GM23248 (cell line): ENCODE results near the gene SEMA4A. TPM values are rescaled to one million over a fixed set of nuclear protein-coding genes. Genes with fewer than 3 reads are reported as not detected.
"Not testable (repeated sequence)": the region's sequence is repeated elsewhere in the genome, so short reads cannot be mapped to it uniquely, and the experiment has no call there.

Source experiments
- DNase-seq: peaks from one replicate; pipeline ENCODE4 v3.0.0-alpha.2; 2015
- H2AFZ ChIP-seq: fragments of 200-600 bp; sonication (generic); 2 replicates; pipeline ENCODE4 v1.6.1; 2016; ENCODE audit warnings: antibody characterized with exemption
- H3F3A ChIP-seq: fragments of 200-600 bp; sonication (generic); 2 replicates; pipeline ENCODE4 v1.6.1; 2016; ENCODE audit warnings: mild to moderate bottlenecking, antibody characterized with exemption, mixed run types; ENCODE audit not compliant: insufficient read depth
- H3K27ac ChIP-seq: fragments of 200-600 bp; sonication (generic); 2 replicates; pipeline ENCODE4 v1.5.1; 2016; ENCODE audit warnings: mild to moderate bottlenecking
- H3K27me3 ChIP-seq: fragments of 200-600 bp; sonication (generic); replicated peaks from 2 replicates; pipeline ENCODE4 v1.6.1; 2016; ENCODE audit warnings: mild to moderate bottlenecking; ENCODE audit not compliant: insufficient read depth
- H3K36me3 ChIP-seq: fragments of 200-600 bp; sonication (generic); 2 replicates; pipeline ENCODE4 v1.6.1; 2016; ENCODE audit warnings: low read depth, mild to moderate bottlenecking
- H3K4me1 ChIP-seq: fragments of 200-600 bp; sonication (generic); 2 replicates; pipeline ENCODE4 v1.6.1; 2016; ENCODE audit warnings: mild to moderate bottlenecking; ENCODE audit not compliant: insufficient read depth
- H3K4me2 ChIP-seq: fragments of 200-600 bp; sonication (generic); one replicate; pipeline ENCODE4 v1.6.1; 2016; ENCODE audit warnings: mild to moderate bottlenecking; ENCODE audit not compliant: unreplicated experiment
- H3K4me3 ChIP-seq: fragments of 200-600 bp; sonication (generic); 2 replicates; pipeline ENCODE4 v1.5.1; 2016; ENCODE audit warnings: mild to moderate bottlenecking
- H3K79me2 ChIP-seq: fragments of 200-600 bp; sonication (generic); 2 replicates; pipeline ENCODE4 v1.6.1; 2016; ENCODE audit warnings: mild to moderate bottlenecking; ENCODE audit not compliant: insufficient read depth
- H3K9ac ChIP-seq: fragments of 200-600 bp; sonication (generic); 2 replicates; pipeline ENCODE4 v1.6.1; 2016; ENCODE audit warnings: mild to moderate bottlenecking
- H3K9me2 ChIP-seq: fragments of 200-600 bp; sonication (generic); 2 replicates; pipeline ENCODE4 v1.6.1; 2016; ENCODE audit warnings: mixed run types, mild to moderate bottlenecking, moderate library complexity; ENCODE audit not compliant: insufficient read depth
- H3K9me3 ChIP-seq: fragments of 200-600 bp; sonication (generic); one replicate; pipeline ENCODE4 v1.6.1; 2017; ENCODE audit warnings: low read depth
- H4K20me1 ChIP-seq: fragments of 200-600 bp; sonication (generic); 2 replicates; pipeline ENCODE4 v1.6.0; 2016; ENCODE audit not compliant: insufficient read depth
- EZH2 ChIP-seq: fragments of 200-600 bp; sonication (generic); IDR thresholded peaks from 2 replicates; pipeline ENCODE4 v1.6.1; 2018; ENCODE audit warnings: antibody characterized with exemption, mild to moderate bottlenecking; ENCODE audit not compliant: insufficient read depth, poor library complexity, severe bottlenecking
- EZH2phosphoT487 ChIP-seq: fragments of 200-600 bp; sonication (generic); IDR thresholded peaks from 2 replicates; pipeline ENCODE4 v1.6.1; 2018; ENCODE audit warnings: antibody characterized with exemption, moderate library complexity, mild to moderate bottlenecking, low read depth; ENCODE audit not compliant: insufficient read depth
- WGBS, 2 experiments: methylation state at CpG; one replicate each; pipeline ENCODE4 v1.1.6; 2015 to 2017; ENCODE audit warnings: low lambda C conversion rate in 2 of 2, low coverage in 1 of 2; ENCODE audit errors: missing lambda C conversion rate in 2 of 2; 5-methylcytosine and 5-hydroxymethylcytosine counted together
- in situ Hi-C: fragments of 300-500 bp; cut with MboI; formaldehyde crosslinking; loops from 2 replicates; pipeline ENCODE4 v1.15.0; 2020
- polyA plus RNA-seq: library from polyadenylated mRNA; unstranded; fragments of >200 nt; fragmentation: Nextera tagmentation; extraction: Ambion mirVana; gene quantifications from 2 replicates; pipeline ENCODE4 v1.2.1, GENCODE V29; 2016
- total RNA-seq: library from RNA; depleted of rRNA; stranded (reverse); fragments of >200 nt; shearing (Covaris generic); gene quantifications from 2 replicates; pipeline ENCODE4 v1.2.3, GENCODE V29; 2014

Gene SEMA4A
- total and polyA plus RNA-seq, 2 experiments from 2014 or later: 0.35 to 1.1 TPM

GRCh38 chr1:156114919-156115513, 38.4 kb upstream of the SEMA4A start:
- Histone ChIP-seq H3K27ac (peak overlapping the region; percentile 100), H2AFZ (no peak overlapping the region), H3K79me2 (peaks cover 62% of the 10 kb centered on the region), H3F3A (peaks cover 47% of the 10 kb centered on the region), H3K9me3 (no peaks in the 10 kb centered on the region), H3K27me3 (no peaks in the 10 kb centered on the region), H3K4me3 (peak overlapping the region; percentile 100), H3K36me3 (peaks cover 14% of the 10 kb centered on the region; the same call in 1 of the 2 replicates), H3K9ac (peak overlapping the region; percentile 100), H4K20me1 (peaks cover 9% of the 10 kb centered on the region; the same call in 1 of the 2 replicates), H3K9me2 (no peaks in the 10 kb centered on the region), H3K4me1 (peaks cover 25% of the 10 kb centered on the region), H3K4me2 (peak overlapping the region; percentile 98)
- no peak for TF ChIP-seq EZH2phosphoT487
- TF ChIP-seq EZH2: no peak
- DNase-seq: peak; percentile 54
- WGBS, 2 experiments: 1% methylated on average over 49 of the region's 49 CpGs
- in situ Hi-C loops: no loop called here

GRCh38 chr1:156115514-156116374, 37.6 kb upstream of the SEMA4A start:
- TF ChIP-seq EZH2 (no peak), EZH2phosphoT487 (peak; percentile 51; the same call in 1 of the 2 replicates)
- H4K20me1 ChIP-seq: peaks cover 9% of the 10 kb centered on the region; the same call in 1 of the 2 replicates
- H3F3A ChIP-seq: peaks cover 54% of the 10 kb centered on the region
- peak overlapping the region; percentile 98 for H3K4me2 ChIP-seq
- peak overlapping the region; percentile 100 for H3K4me3 ChIP-seq
- in situ Hi-C loops: no loop called here
- H3K79me2 ChIP-seq: peaks cover 69% of the 10 kb centered on the region
- peaks cover 14% of the 10 kb centered on the region; the same call in 1 of the 2 replicates for H3K36me3 ChIP-seq
- H3K27me3 ChIP-seq: no peaks in the 10 kb centered on the region
- peaks cover 32% of the 10 kb centered on the region for H3K4me1 ChIP-seq
- peak overlapping the region; percentile 100 for H3K9ac ChIP-seq
- no peaks in the 10 kb centered on the region for H3K9me2 ChIP-seq
- no peaks in the 10 kb centered on the region for H3K9me3 ChIP-seq
- H3K27ac ChIP-seq: peak overlapping the region; percentile 100
- DNase-seq: peak; percentile 86
- WGBS, 2 experiments: 1 to 3% methylated on average over 16 to 19 of the region's 19 CpGs
- H2AFZ ChIP-seq: no peak overlapping the region

- H2AFZ ChIP-seq, H3K9me2 ChIP-seq, H3K27me3 ChIP-seq, H4K20me1 ChIP-seq, H3K9me3 ChIP-seq, in situ Hi-C loops: not testable (repeated sequence)
- Histone ChIP-seq H3K4me3 (peak overlapping the region; percentile 100), H3K79me2 (peaks cover 79% of the 10 kb centered on the region), H3K36me3 (peaks cover 14% of the 10 kb centered on the region; the same call in 1 of the 2 replicates), H3K4me1 (peaks cover 42% of the 10 kb centered on the region), H3K27ac (peak overlapping the region; percentile 100), H3K4me2 (peak overlapping the region; percentile 98), H3K9ac (peak overlapping the region; percentile 100), H3F3A (peaks cover 63% of the 10 kb centered on the region)
- DNase-seq: peak; percentile 44
- WGBS, 2 experiments: 1 to 6% methylated on average over 5 of the region's 5 CpGs
Observed at GRCh38 chr1:156116731-156117130, 36.7 kb upstream of the SEMA4A start.

- 4 to 7% methylated on average over 13 of the region's 13 CpGs for WGBS, 2 experiments
- Histone ChIP-seq H3K36me3 (peaks cover 14% of the 10 kb centered on the region; the same call in 1 of the 2 replicates), H3K4me1 (peaks cover 47% of the 10 kb centered on the region), H2AFZ (no peak overlapping the region), H3K4me2 (peak overlapping the region; percentile 98), H3K9me3 (no peaks in the 10 kb centered on the region), H3K9me2 (no peaks in the 10 kb centered on the region), H3K4me3 (peak overlapping the region; percentile 100), H3F3A (peaks cover 67% of the 10 kb centered on the region), H3K27me3 (no peaks in the 10 kb centered on the region), H3K79me2 (peaks cover 88% of the 10 kb centered on the region), H4K20me1 (peaks cover 9% of the 10 kb centered on the region; the same call in 1 of the 2 replicates), H3K27ac (peak overlapping the region; percentile 100), H3K9ac (peak overlapping the region; percentile 100)
- peak; percentile 48 for DNase-seq
- no peak for TF ChIP-seq EZH2
- no peak for TF ChIP-seq EZH2phosphoT487
- in situ Hi-C loops: no loop called here
Observed at GRCh38 chr1:156117414-156118176, 35.8 kb upstream of the SEMA4A start.
